Measurements from ENCODE around the gene TRIM50. TPM values are rescaled to one million over a fixed set of nuclear protein-coding genes. Genes with fewer than 3 reads are reported as not detected.

TRIM50 gene
- total and polyA plus RNA-seq, 2 donors (not counting 1 experiment from before 2014, with no cell fraction given), result not detected

DNA sequence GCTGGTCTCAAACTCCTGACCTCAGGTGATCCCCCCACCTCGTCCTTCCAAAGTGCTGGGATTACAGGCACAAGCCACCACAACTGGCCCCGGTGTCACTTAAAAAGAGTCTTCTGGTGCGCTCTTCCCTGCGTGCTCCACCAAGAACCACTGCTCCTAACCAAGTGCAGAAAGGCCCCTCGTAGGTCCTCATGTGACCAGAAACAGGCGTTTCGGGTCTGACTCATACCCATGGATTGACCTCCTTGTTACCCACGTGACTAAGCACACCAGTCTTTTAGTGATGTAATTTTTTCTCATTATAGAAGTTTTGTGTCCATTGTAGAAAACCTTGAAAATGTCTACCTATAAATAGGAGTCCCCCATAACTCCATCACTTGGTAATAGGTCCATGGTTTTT, 14.0 kb upstream of the TRIM50 start:
- H3K9ac ChIP-seq (ENCODE audit: insufficient read depth, low read length), result no peak overlapping the region
- H3K27ac ChIP-seq (ENCODE audit: insufficient read depth, low read length), result no peak overlapping the region
- peaks cover 5% of the 10 kb centered on the region for H3K4me1 ChIP-seq (ENCODE audit: control insufficient read depth, extremely low read depth, insufficient read depth, low read length)
- TF ChIP-seq EZH2 (IDR thresholded peaks at IDR 0.05; ENCODE audit: low read length, missing control alignments), result no peak
- TF ChIP-seq, protein P1, sequence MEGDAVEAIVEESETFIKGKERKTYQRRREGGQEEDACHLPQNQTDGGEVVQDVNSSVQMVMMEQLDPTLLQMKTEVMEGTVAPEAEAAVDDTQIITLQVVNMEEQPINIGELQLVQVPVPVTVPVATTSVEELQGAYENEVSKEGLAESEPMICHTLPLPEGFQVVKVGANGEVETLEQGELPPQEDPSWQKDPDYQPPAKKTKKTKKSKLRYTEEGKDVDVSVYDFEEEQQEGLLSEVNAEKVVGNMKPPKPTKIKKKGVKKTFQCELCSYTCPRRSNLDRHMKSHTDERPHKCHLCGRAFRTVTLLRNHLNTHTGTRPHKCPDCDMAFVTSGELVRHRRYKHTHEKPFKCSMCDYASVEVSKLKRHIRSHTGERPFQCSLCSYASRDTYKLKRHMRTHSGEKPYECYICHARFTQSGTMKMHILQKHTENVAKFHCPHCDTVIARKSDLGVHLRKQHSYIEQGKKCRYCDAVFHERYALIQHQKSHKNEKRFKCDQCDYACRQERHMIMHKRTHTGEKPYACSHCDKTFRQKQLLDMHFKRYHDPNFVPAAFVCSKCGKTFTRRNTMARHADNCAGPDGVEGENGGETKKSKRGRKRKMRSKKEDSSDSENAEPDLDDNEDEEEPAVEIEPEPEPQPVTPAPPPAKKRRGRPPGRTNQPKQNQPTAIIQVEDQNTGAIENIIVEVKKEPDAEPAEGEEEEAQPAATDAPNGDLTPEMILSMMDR (conservative IDR thresholded peaks at IDR 0.05 in 1 of 2, IDR thresholded peaks at IDR 0.05 in 1 of 2; ENCODE audit: low read depth in 1 of 2, low read length in 2 of 2), result no peak
- peak; percentile 76 to 87 for DNase-seq (ENCODE audit: low read depth in 2 of 2)
- H3K9me3 ChIP-seq (ENCODE audit: control insufficient read depth, insufficient read depth, low read depth, low read length), result no peaks in the 10 kb centered on the region
- H3K79me2 ChIP-seq (ENCODE audit: control insufficient read depth, insufficient read depth, low read length), result no peaks in the 10 kb centered on the region
- no peak overlapping the region for H3K4me2 ChIP-seq (ENCODE audit: extremely low read depth, insufficient read depth, low read length)
- no peak overlapping the region for H2AFZ ChIP-seq (ENCODE audit: low read length)
- H4K20me1 ChIP-seq (ENCODE audit: control insufficient read depth, extremely low read depth, insufficient read depth, low read length), result no peaks in the 10 kb centered on the region
- H3K36me3 ChIP-seq (ENCODE audit: control insufficient read depth, insufficient read depth, low read length), result no peaks in the 10 kb centered on the region
- H3K27me3 ChIP-seq (ENCODE audit: control insufficient read depth, insufficient read depth, low read length), result peaks cover 4% of the 10 kb centered on the region
- no peak overlapping the region for H3K4me3 ChIP-seq (replicated peaks in 1 of 4; ENCODE audit: control extremely low read depth in 1 of 4, insufficient read depth in 1 of 4, low read depth in 3 of 4, low read length in 4 of 4)

DNA sequence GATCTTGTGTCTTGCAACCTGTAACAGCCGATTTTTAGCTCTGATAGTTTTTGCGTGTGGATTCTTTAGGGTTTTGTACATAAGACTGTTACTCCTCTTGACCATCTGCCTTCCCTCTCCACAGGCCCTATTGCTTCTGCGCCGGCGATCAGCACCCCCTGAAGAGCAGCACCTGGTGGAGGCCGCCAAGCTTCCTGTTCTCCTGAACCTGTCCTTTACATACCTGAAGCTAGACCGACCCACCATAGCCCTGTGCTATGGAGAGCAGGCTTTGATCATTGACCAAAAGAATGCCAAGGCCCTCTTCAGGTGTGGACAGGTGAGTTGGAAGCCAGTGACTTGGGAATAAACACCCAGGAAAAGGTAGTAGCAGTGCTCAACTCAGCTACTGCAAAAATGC, 12.6 kb upstream of the TRIM50 start:
- Histone ChIP-seq H3K27me3 (ENCODE audit: control insufficient read depth, insufficient read depth, low read length) (peaks cover 5% of the 10 kb centered on the region), H3K9me3 (ENCODE audit: control insufficient read depth, insufficient read depth, low read depth, low read length) (no peaks in the 10 kb centered on the region), H3K4me3 (replicated peaks in 1 of 4; ENCODE audit: control extremely low read depth in 1 of 4, insufficient read depth in 1 of 4, low read depth in 3 of 4, low read length in 4 of 4) (no peak overlapping the region), H3K27ac (ENCODE audit: insufficient read depth, low read length) (no peak overlapping the region), H3K9ac (ENCODE audit: insufficient read depth, low read length) (no peak overlapping the region), H3K4me1 (ENCODE audit: control insufficient read depth, extremely low read depth, insufficient read depth, low read length) (peaks cover 5% of the 10 kb centered on the region), H3K4me2 (ENCODE audit: extremely low read depth, insufficient read depth, low read length) (no peak overlapping the region), H2AFZ (ENCODE audit: low read length) (no peak overlapping the region), H3K36me3 (ENCODE audit: control insufficient read depth, insufficient read depth, low read length) (no peaks in the 10 kb centered on the region), H4K20me1 (ENCODE audit: control insufficient read depth, extremely low read depth, insufficient read depth, low read length) (no peaks in the 10 kb centered on the region), H3K79me2 (ENCODE audit: control insufficient read depth, insufficient read depth, low read length) (no peaks in the 10 kb centered on the region)
- TF ChIP-seq EZH2 (IDR thresholded peaks at IDR 0.05; ENCODE audit: low read length, missing control alignments), result no peak
- TF ChIP-seq, protein P1 (conservative IDR thresholded peaks at IDR 0.05 in 1 of 2, IDR thresholded peaks at IDR 0.05 in 1 of 2; ENCODE audit: low read depth in 1 of 2, low read length in 2 of 2), result no peak
- DNase-seq (ENCODE audit: low read depth in 2 of 2), result no peak

DNA sequence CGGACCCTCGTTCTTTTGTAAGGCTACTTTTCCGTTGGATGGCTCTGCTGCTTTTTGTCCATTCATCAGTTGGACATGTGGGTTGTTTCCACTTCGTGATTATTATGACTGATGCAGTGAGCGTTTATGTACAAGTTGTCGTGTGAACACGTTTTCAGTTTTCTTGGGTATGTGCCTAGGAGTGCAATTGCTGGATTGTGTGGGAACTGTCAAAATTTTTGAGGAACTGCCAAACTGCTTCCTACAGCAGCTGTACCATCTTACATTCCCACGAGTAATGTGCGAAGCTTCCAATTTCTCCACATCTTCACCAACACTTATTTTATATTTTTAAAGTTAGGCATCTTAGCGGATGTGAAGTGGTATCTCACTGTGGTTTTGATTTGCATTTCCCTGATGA, 10.4 kb upstream of the TRIM50 start:
- Histone ChIP-seq H3K4me1 (ENCODE audit: control insufficient read depth, extremely low read depth, insufficient read depth, low read length) (peaks cover 5% of the 10 kb centered on the region), H3K4me2 (ENCODE audit: extremely low read depth, insufficient read depth, low read length) (no peak overlapping the region), H4K20me1 (ENCODE audit: control insufficient read depth, extremely low read depth, insufficient read depth, low read length) (no peaks in the 10 kb centered on the region), H3K9ac (ENCODE audit: insufficient read depth, low read length) (no peak overlapping the region), H2AFZ (ENCODE audit: low read length) (no peak overlapping the region), H3K27me3 (ENCODE audit: control insufficient read depth, insufficient read depth, low read length) (peaks cover 11% of the 10 kb centered on the region), H3K79me2 (ENCODE audit: control insufficient read depth, insufficient read depth, low read length) (no peaks in the 10 kb centered on the region), H3K36me3 (ENCODE audit: control insufficient read depth, insufficient read depth, low read length) (no peaks in the 10 kb centered on the region), H3K4me3 (replicated peaks in 1 of 4; ENCODE audit: control extremely low read depth in 1 of 4, insufficient read depth in 1 of 4, low read depth in 3 of 4, low read length in 4 of 4) (no peak overlapping the region), H3K27ac (ENCODE audit: insufficient read depth, low read length) (no peak overlapping the region), H3K9me3 (ENCODE audit: control insufficient read depth, insufficient read depth, low read depth, low read length) (no peaks in the 10 kb centered on the region)
- peak; percentile 8 to 84 for DNase-seq (ENCODE audit: low read depth in 2 of 2)
- TF ChIP-seq, protein P1 (conservative IDR thresholded peaks at IDR 0.05 in 1 of 2, IDR thresholded peaks at IDR 0.05 in 1 of 2; ENCODE audit: low read depth in 1 of 2, low read length in 2 of 2), result no peak
